WERI-Rb-1 (cell line): ENCODE measurements around the gene UCP2.

Source experiments
- DNase-seq: peaks from one replicate; pipeline ENCODE4 v3.0.0-alpha.2; 2020
- H3K27ac ChIP-seq: fragments of 250-450 bp; sonication (Bioruptor Pico); 2 replicates; pipeline ENCODE4 v1.5.1; 2020; ENCODE audit warnings: mild to moderate bottlenecking, moderate library complexity
- H3K27me3 ChIP-seq: fragments of 250-450 bp; sonication (Bioruptor Pico); 2 replicates; pipeline ENCODE4 v1.5.1; 2021; ENCODE audit warnings: mild to moderate bottlenecking, low read depth, moderate library complexity; ENCODE audit not compliant: insufficient read depth, severe bottlenecking
- H3K36me3 ChIP-seq: fragments of 250-450 bp; sonication (Bioruptor Pico); 2 replicates; pipeline ENCODE4 v1.5.1; 2020; ENCODE audit warnings: mild to moderate bottlenecking, moderate library complexity
- H3K4me3 ChIP-seq: 2 replicates; pipeline ENCODE4 v1.5.1; 2011; ENCODE audit warnings: low read depth, mild to moderate bottlenecking, control low read depth, low read length
- H3K9me3 ChIP-seq: fragments of 250-450 bp; sonication (Bioruptor Pico); 2 replicates; pipeline ENCODE4 v1.5.1; 2021; ENCODE audit warnings: mild to moderate bottlenecking, moderate library complexity; ENCODE audit not compliant: severe bottlenecking
- TF ChIP-seq, protein P1 (sequence below): IDR thresholded peaks from 2 replicates; pipeline ENCODE4 v1.5.1; 2011; ENCODE audit warnings: low read depth, mild to moderate bottlenecking, control low read depth, inconsistent platforms, low read length

Gene UCP2

DNA sequence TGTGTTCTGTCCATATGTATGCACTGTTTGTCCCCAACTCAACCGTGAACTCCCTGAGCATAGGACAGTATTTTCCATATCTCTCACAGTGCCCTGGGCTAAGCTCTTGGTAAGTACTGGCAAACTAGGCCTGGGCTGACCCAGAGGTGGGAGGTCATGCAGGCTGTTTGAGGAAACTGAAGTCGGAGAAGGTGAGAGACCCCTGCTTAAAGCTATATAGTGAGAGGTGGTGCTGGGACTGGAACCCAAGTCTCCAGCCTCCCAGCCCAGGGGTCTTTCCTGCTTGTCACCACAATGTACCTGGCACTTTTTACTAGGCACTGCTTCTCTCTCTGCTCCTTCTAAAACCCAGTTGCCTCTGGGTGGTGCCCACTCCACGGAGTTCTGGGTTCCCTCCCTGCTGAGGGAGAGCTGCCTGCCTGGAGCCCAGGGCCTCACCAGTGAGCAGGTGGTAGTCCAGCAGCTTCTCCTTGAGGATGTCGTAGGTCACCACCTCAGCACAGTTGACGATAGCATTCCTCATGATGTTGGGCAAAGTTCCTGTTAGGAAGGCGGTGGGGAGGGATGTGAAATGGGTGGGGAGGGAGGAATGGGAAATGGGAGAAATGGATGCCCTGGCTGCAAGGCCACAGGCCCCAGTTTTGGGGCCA is 21.5 kb upstream of the UCP2 start:
- H3K27me3 ChIP-seq, result no peaks in the 10 kb centered on the region
- no peak for DNase-seq
- TF ChIP-seq, protein P1, sequence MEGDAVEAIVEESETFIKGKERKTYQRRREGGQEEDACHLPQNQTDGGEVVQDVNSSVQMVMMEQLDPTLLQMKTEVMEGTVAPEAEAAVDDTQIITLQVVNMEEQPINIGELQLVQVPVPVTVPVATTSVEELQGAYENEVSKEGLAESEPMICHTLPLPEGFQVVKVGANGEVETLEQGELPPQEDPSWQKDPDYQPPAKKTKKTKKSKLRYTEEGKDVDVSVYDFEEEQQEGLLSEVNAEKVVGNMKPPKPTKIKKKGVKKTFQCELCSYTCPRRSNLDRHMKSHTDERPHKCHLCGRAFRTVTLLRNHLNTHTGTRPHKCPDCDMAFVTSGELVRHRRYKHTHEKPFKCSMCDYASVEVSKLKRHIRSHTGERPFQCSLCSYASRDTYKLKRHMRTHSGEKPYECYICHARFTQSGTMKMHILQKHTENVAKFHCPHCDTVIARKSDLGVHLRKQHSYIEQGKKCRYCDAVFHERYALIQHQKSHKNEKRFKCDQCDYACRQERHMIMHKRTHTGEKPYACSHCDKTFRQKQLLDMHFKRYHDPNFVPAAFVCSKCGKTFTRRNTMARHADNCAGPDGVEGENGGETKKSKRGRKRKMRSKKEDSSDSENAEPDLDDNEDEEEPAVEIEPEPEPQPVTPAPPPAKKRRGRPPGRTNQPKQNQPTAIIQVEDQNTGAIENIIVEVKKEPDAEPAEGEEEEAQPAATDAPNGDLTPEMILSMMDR, result no peak
- peaks cover 11% of the 10 kb centered on the region; the same call in 1 of the 2 replicates for H3K36me3 ChIP-seq
- H3K9me3 ChIP-seq, result no peaks in the 10 kb centered on the region
- H3K4me3 ChIP-seq, result no peak overlapping the region
- H3K27ac ChIP-seq, result no peak overlapping the region

- no peak overlapping the region for H3K27ac ChIP-seq
- H3K36me3 ChIP-seq, result peaks cover 11% of the 10 kb centered on the region; the same call in 1 of the 2 replicates
- TF ChIP-seq, protein P1, result no peak
- no peaks in the 10 kb centered on the region for H3K27me3 ChIP-seq
- DNase-seq, result no peak
- H3K4me3 ChIP-seq, result no peak overlapping the region
- H3K9me3 ChIP-seq, result no peaks in the 10 kb centered on the region
Observed at GRCh38 chr11:74002832-74003231, 20.2 kb upstream of the UCP2 start.

GRCh38 chr11:74001822-74002286 is 19.2 kb upstream of the UCP2 start:
- Histone ChIP-seq H3K27me3 (no peaks in the 10 kb centered on the region), H3K4me3 (no peak overlapping the region)
- TF ChIP-seq, protein P1, result no peak

DNA sequence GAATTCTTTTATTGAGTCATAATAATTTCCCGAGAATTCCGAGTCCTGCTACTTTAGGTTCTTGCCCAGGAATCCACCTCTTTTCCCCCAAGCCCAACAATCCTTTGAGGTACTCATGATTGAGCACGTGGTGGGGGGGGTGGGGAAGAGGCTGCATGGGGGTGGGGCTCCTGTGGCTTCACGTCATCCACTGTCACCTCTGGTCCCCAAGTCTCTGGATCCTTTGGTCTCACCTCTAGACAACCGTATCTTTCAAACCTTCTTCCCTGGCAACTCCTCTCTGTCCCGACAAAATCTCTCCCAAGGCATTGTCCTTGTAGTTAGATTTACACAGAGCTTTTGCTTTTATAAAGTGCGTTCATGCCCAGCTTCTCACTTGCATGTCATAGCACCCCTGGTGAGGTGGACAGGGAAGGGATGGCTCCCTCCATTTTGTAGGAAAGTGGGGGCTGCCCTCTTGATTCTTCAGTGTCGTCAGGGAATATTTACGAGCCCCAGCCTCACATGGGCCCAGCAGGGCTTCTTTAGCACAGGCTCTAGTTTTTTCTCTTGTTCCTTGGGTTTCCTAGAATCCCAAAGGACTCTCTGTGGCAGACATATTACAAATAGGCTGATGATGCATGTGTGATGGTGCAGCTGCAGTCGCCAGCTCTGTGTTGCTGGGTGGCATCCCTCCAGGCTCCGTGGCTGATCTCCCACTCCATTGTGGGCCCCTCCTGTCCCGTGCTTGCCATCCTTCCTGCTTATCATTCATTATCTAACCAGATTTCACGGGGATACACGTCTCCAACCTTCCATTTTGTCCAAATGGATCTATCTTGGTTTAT is 17.9 kb upstream of the UCP2 start:
- DNase-seq, result no peak
- Histone ChIP-seq H3K36me3 (peaks cover 11% of the 10 kb centered on the region; the same call in 1 of the 2 replicates), H3K27ac (no peak overlapping the region), H3K4me3 (no peak overlapping the region), H3K27me3 (no peaks in the 10 kb centered on the region), H3K9me3 (no peaks in the 10 kb centered on the region)
- TF ChIP-seq, protein P1, result no peak

More at GRCh38 chr11:74001822-74002286, 19.2 kb upstream of the UCP2 start:
- Histone ChIP-seq H3K27ac (no peak overlapping the region), H3K36me3 (peaks cover 11% of the 10 kb centered on the region; the same call in 1 of the 2 replicates), H3K9me3 (no peaks in the 10 kb centered on the region)
- DNase-seq, result no peak

DNA sequence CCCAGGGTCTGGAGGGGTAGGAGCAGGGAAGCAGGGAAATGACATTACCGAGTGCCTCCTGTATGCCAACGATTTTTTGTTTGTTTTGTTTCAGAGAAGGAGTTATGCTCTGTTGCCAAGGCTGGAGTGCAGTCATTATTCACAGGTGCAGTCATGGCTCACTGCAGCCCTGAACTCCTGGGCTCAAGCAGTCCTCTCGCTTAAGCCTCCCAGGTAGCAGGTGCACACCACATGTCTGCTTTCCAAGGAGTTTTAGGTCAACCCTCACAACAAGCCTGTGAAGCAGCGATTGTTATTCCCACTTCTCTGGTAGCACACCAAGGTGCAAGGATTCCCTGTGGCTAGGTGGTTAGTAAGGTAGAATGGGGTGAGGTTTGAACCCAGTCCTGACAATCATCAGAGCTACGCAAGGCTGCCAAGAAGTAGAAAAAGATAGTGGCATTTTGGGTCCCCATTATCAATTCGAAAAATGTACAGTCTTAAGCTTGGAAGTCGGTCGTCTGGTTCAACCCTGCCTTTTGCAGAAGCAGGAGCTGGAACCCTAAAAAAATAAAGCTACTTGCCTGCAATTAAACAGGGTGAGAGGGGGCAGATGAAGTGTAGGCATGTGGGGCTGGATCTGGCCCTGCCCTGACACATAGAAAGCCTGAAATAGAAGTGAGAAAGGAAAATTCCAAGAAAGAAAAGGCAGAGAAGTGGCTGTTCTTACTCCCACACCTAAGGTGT is 17.1 kb upstream of the UCP2 start:
- H3K27ac ChIP-seq, result no peak overlapping the region
- H3K9me3 ChIP-seq, result no peaks in the 10 kb centered on the region
- peaks cover 11% of the 10 kb centered on the region; the same call in 1 of the 2 replicates for H3K36me3 ChIP-seq
- H3K4me3 ChIP-seq, result no peak overlapping the region
- DNase-seq, result no peak
- no peaks in the 10 kb centered on the region for H3K27me3 ChIP-seq
- TF ChIP-seq, protein P1, result no peak
